Chondrocyte (in vitro differentiated cells): Measurements from ENCODE around the gene GMEB2. TPM values are rescaled to one million over a fixed set of nuclear protein-coding genes. Genes with fewer than 3 reads are reported as not detected.

Experiments
- DNase-seq: peaks from one replicate; pipeline ENCODE4 v3.0.0; 2021; ENCODE audit warnings: mixed read lengths, low spot score
- H3K27ac Mint-ChIP-seq: one replicate; pipeline ENCODE4 v1.8.0; 2021; ENCODE audit warnings: mild to moderate bottlenecking, moderate library complexity, mixed read lengths; ENCODE audit not compliant: unreplicated experiment
- H3K27me3 Mint-ChIP-seq: 2 replicates; pipeline ENCODE4 v1.8.0; 2021; ENCODE audit warnings: low read depth, mixed read lengths
- H3K36me3 Mint-ChIP-seq: 2 replicates; pipeline ENCODE4 v1.8.0; 2021; ENCODE audit warnings: low read depth, mixed read lengths
- H3K4me1 Mint-ChIP-seq: 2 replicates; pipeline ENCODE4 v1.8.0; 2021; ENCODE audit warnings: low read depth, mild to moderate bottlenecking, mixed read lengths
- H3K4me3 Mint-ChIP-seq: one replicate; pipeline ENCODE4 v1.8.0; 2021; ENCODE audit warnings: mild to moderate bottlenecking, moderate library complexity, mixed read lengths; ENCODE audit not compliant: unreplicated experiment
- H3K9me3 Mint-ChIP-seq: 2 replicates; pipeline ENCODE4 v1.8.0; 2021; ENCODE audit warnings: low read depth, mixed read lengths
- total RNA-seq: library from RNA; stranded (reverse); gene quantifications from 3 replicates; pipeline ENCODE4 v1.2.1, GENCODE V29; 2021
- TF ChIP-seq, protein P1 (sequence below): fragments of 200-600 bp; sonication (generic); IDR thresholded peaks from 2 replicates; pipeline ENCODE4 v1.5.0; 2021; ENCODE audit warnings: antibody characterized with exemption, mild to moderate bottlenecking, moderate library complexity

The GMEB2 gene
- total RNA-seq, 1 donor from 2014 or later, result 8.5 TPM

DNA sequence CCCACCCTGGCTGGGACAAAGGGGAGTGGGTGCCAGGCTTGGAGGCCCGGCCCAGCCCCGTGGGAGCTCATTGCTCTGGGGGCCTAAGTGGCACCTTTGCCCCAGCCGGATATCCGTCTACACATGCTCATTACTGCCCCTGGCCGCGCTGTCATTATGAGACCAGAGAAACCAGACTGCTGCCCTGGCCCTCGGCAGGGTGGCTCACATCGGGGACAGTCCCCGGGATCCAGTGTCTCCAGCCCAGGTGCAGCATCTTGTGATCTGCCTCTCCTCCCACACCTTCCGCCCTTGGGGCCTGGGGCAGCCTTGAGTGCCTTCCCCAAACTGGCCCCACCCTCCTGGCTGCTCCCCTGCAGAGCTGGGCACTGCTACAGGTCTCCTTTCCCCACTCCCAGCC, 84.2 kb downstream of the GMEB2 start:
- H3K4me3 Mint-ChIP-seq, result no peak overlapping the region
- TF ChIP-seq, protein P1, sequence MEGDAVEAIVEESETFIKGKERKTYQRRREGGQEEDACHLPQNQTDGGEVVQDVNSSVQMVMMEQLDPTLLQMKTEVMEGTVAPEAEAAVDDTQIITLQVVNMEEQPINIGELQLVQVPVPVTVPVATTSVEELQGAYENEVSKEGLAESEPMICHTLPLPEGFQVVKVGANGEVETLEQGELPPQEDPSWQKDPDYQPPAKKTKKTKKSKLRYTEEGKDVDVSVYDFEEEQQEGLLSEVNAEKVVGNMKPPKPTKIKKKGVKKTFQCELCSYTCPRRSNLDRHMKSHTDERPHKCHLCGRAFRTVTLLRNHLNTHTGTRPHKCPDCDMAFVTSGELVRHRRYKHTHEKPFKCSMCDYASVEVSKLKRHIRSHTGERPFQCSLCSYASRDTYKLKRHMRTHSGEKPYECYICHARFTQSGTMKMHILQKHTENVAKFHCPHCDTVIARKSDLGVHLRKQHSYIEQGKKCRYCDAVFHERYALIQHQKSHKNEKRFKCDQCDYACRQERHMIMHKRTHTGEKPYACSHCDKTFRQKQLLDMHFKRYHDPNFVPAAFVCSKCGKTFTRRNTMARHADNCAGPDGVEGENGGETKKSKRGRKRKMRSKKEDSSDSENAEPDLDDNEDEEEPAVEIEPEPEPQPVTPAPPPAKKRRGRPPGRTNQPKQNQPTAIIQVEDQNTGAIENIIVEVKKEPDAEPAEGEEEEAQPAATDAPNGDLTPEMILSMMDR, result no peak
- no peaks in the 10 kb centered on the region for H3K9me3 Mint-ChIP-seq
- DNase-seq, result no peak
- H3K27me3 Mint-ChIP-seq, result peaks cover 6% of the 10 kb centered on the region
- H3K4me1 Mint-ChIP-seq, result peaks cover 4% of the 10 kb centered on the region
- H3K36me3 Mint-ChIP-seq, result no peaks in the 10 kb centered on the region
- H3K27ac Mint-ChIP-seq, result no peak overlapping the region

- Mint-ChIP-seq H3K4me3 (no peak overlapping the region), H3K27me3 (peaks cover 6% of the 10 kb centered on the region), H3K27ac (no peak overlapping the region), H3K9me3 (no peaks in the 10 kb centered on the region), H3K4me1 (peaks cover 5% of the 10 kb centered on the region), H3K36me3 (no peaks in the 10 kb centered on the region)
- TF ChIP-seq, protein P1, result no peak
- no peak for DNase-seq
These were observed 84.8 kb downstream of the GMEB2 start for GRCh38 chr20:63542031-63542559.

- no peak overlapping the region for H3K4me3 Mint-ChIP-seq
- TF ChIP-seq, protein P1, result no peak
- DNase-seq, result no peak
- peaks cover 2% of the 10 kb centered on the region for H3K27me3 Mint-ChIP-seq
- no peaks in the 10 kb centered on the region for H3K9me3 Mint-ChIP-seq
- H3K36me3 Mint-ChIP-seq, result no peaks in the 10 kb centered on the region
- peaks cover 8% of the 10 kb centered on the region for H3K4me1 Mint-ChIP-seq
- no peak overlapping the region for H3K27ac Mint-ChIP-seq
These were observed 85.5 kb downstream of the GMEB2 start for GRCh38 chr20:63541371-63541770.

DNA sequence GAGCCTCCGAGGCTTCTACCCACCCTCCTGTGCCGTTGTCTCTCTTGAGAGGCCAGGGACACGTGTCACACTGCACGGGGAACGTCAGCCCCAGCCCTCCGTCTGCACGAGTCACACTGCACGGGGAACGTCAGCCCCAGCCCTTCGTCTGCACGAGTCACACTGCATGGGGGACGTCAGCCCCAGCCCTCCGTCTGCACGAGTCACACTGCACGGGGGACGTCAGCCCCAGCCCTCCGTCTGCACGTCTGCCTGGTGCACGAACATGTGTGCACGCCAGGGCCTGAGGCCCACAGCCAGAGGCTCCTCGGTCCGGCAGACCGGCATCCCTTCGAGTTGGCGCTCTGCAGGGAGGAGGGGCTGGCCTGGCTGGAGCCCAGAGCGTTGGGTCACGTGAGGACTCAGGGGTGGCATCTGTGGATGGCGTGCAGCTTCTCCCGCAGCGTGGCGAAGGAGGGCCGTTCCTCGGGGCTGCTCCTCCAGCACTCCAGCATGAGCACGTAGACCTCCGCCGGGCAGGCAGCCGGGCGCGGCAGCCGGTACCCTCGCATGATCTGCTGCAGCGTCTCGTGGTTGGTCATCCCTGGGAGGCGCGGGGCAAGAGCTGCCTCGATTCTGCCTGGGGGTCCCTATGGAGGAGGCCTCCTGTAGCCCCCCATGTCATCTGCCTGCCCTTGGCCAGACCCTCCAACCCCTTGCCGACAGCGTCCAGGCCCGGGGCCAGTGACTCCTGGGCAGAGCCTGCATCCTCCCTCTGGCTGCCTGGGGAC, 86.3 kb downstream of the GMEB2 start:
- no peak for DNase-seq
- H3K27ac Mint-ChIP-seq, result no peak overlapping the region
- TF ChIP-seq, protein P1, result no peak

DNA sequence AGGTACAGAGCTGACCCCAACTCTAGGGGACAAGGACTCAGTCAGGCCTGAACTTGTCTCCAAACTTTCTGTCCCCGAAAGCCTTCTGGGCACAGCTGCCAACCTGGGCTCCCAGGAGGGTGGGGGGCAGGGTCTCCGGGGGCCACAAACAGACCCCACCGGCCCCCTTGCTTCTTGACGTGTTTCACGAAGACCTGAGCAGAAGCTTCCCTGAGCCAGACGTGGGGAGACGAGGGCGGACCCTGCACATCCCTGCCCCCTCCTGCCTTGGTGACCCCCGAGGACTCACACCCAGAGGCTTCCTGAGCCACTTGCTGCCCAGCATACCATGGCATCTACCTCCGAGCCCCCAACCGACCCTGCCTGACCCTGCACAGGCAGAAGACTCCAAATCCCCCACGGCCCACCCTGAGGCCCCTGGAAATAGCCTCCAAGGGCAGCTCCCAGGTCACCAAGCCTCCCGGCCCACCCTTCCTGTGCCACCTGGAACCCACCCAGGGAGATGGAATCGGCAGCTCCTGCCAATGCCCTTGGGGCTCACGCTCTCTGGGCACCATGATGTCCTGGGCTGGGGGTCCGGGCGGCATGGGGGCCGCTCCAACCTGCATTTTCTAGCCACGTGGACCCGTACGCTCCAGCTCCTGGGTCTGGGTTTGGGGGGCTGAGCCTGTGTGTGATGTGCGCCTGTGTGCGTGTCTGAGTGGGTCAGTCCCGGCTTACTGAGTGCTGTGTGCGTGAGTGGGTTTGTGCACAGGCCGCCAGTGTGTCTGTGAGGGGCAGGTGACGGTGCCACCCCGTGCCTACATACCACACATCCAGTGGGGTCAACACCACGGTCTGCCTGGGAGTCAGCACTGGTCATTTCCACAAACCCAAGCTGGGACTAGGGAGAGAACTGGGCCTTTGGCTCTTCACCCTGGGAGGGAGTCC, 87.2 kb downstream of the GMEB2 start:
- no peak for DNase-seq
- Mint-ChIP-seq H3K27me3 (no peaks in the 10 kb centered on the region), H3K9me3 (no peaks in the 10 kb centered on the region), H3K4me1 (peaks cover 10% of the 10 kb centered on the region), H3K27ac (no peak overlapping the region), H3K36me3 (no peaks in the 10 kb centered on the region), H3K4me3 (no peak overlapping the region)
- TF ChIP-seq, protein P1, result no peak

More for the DNA sequence above, 86.3 kb downstream of the GMEB2 start:
- peaks cover 2% of the 10 kb centered on the region for H3K27me3 Mint-ChIP-seq
- H3K36me3 Mint-ChIP-seq, result no peaks in the 10 kb centered on the region
- H3K4me3 Mint-ChIP-seq, result no peak overlapping the region
- H3K9me3 Mint-ChIP-seq, result no peaks in the 10 kb centered on the region
- peaks cover 10% of the 10 kb centered on the region for H3K4me1 Mint-ChIP-seq
